Measurements from ENCODE around the gene TTC28.

TTC28 gene

DNA sequence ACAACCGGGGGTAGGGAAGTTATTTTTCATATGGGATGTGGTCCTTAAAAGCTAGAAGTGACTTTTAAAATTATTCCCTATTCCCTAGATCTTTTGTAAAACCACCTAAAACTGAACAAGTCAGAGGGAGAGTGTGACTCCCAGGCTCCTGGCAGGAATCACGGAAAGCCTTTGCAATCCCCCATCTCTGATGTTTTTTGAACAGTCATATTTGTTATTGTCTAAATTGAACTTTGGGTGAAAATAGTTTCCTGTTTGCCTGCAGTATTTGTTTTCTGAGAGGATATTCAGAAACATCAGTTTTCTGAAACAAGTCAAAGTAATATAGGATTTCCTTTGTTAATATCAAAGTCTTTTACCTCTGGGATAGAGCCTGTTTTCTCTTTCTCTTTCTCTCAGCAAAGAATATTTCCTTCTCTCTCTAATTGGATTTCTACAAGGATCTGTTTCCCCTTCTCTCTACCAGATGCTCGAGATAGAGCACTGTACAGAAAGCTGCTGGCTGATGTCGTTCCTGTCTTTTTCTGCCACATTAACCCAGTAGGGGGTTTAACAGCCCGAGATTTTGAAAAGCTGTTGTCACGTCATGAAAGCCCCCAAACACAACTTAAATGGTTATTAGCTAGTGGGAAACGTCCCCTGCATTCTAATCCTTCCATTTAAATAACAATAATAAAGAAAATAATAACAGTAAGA lies 628.4 kb downstream of the TTC28 start:
- no peak overlapping the region for H4K5ac ChIP-seq (ENCODE audit: low read length)
- no peak overlapping the region for H2BK5ac ChIP-seq (ENCODE audit: low read length)
- H3K79me2 ChIP-seq (ENCODE audit: control insufficient read depth, insufficient read depth, low read length) = no peaks in the 10 kb centered on the region
- WGBS (ENCODE audit: extremely low coverage, insufficient coverage, low lambda C conversion rate) = no CpG with 5 or more reads among the region's 7 CpGs
- no peak overlapping the region for H3K56ac ChIP-seq (ENCODE audit: low read length)
- no peak overlapping the region for H3K18ac ChIP-seq (ENCODE audit: low read length)
- H3K36me3 ChIP-seq (ENCODE audit: control insufficient read depth, insufficient read depth, low read length) = no peaks in the 10 kb centered on the region
- H3K9ac ChIP-seq (ENCODE audit: low read length) = no peak overlapping the region
- no peak overlapping the region for H3K4ac ChIP-seq (ENCODE audit: low read depth, low read length)
- no peak overlapping the region for H2AK5ac ChIP-seq (ENCODE audit: low read length)
- no peak overlapping the region for H4K8ac ChIP-seq (ENCODE audit: low read depth, low read length)
- H3K4me2 ChIP-seq (ENCODE audit: low read length) = no peak overlapping the region
- no peaks in the 10 kb centered on the region for H3K4me1 ChIP-seq (ENCODE audit: control insufficient read depth, low read depth, low read length)
- no peak overlapping the region for H3K27ac ChIP-seq (ENCODE audit: low read depth, low read length)
- H3K23ac ChIP-seq (ENCODE audit: low read length) = no peak overlapping the region
- no peak overlapping the region for H2BK15ac ChIP-seq (replicated peaks; ENCODE audit: low read depth)
- no peak overlapping the region for H2BK120ac ChIP-seq (ENCODE audit: low read depth, low read length)
- DNase-seq = no peak
- H3K79me1 ChIP-seq (ENCODE audit: low read length) = no peaks in the 10 kb centered on the region
- no peak overlapping the region for H3K4me3 ChIP-seq (ENCODE audit: low read length)
- H3K27me3 ChIP-seq (ENCODE audit: insufficient read depth, low read length, poor library complexity) = no peaks in the 10 kb centered on the region

GRCh38 chr22:28048529-28048928 lies 631.1 kb downstream of the TTC28 start:
- H3K18ac ChIP-seq (ENCODE audit: low read length) = no peak overlapping the region
- no peaks in the 10 kb centered on the region for H3K4me1 ChIP-seq (ENCODE audit: control insufficient read depth, low read depth, low read length)
- no peak overlapping the region for H3K4me3 ChIP-seq (ENCODE audit: low read length)
- H3K9ac ChIP-seq (ENCODE audit: low read length) = no peak overlapping the region
- no peak overlapping the region for H3K27ac ChIP-seq (ENCODE audit: low read depth, low read length)
- H3K79me1 ChIP-seq (ENCODE audit: low read length) = no peaks in the 10 kb centered on the region
- DNase-seq = no peak
- no peak overlapping the region for H4K8ac ChIP-seq (ENCODE audit: low read depth, low read length)
- H3K23ac ChIP-seq (ENCODE audit: low read length) = no peak overlapping the region
- no peaks in the 10 kb centered on the region for H3K36me3 ChIP-seq (ENCODE audit: control insufficient read depth, insufficient read depth, low read length)
- no peak overlapping the region for H4K5ac ChIP-seq (ENCODE audit: low read length)
- H3K4ac ChIP-seq (ENCODE audit: low read depth, low read length) = no peak overlapping the region
- no CpG with 5 or more reads among the region's 2 CpGs for WGBS (ENCODE audit: extremely low coverage, insufficient coverage, low lambda C conversion rate)
- no peak overlapping the region for H3K56ac ChIP-seq (ENCODE audit: low read length)
- no peaks in the 10 kb centered on the region for H3K27me3 ChIP-seq (ENCODE audit: insufficient read depth, low read length, poor library complexity)
- no peak overlapping the region for H2AK5ac ChIP-seq (ENCODE audit: low read length)
- no peak overlapping the region for H2BK15ac ChIP-seq (replicated peaks; ENCODE audit: low read depth)
- no peak overlapping the region for H3K4me2 ChIP-seq (ENCODE audit: low read length)
- no peak overlapping the region for H2BK120ac ChIP-seq (ENCODE audit: low read depth, low read length)
- no peak overlapping the region for H2BK5ac ChIP-seq (ENCODE audit: low read length)
- no peaks in the 10 kb centered on the region for H3K79me2 ChIP-seq (ENCODE audit: control insufficient read depth, insufficient read depth, low read length)

GRCh38 chr22:28047740-28048139 lies 631.9 kb downstream of the TTC28 start:
- H3K4ac ChIP-seq (ENCODE audit: low read depth, low read length) = no peak overlapping the region
- WGBS (ENCODE audit: extremely low coverage, insufficient coverage, low lambda C conversion rate) = no CpG with 5 or more reads among the region's 1 CpG

GRCh38 chr22:28046100-28046499 lies 633.5 kb downstream of the TTC28 start:
- Histone ChIP-seq H2BK15ac (replicated peaks; ENCODE audit: low read depth) (no peak overlapping the region), H3K27me3 (ENCODE audit: insufficient read depth, low read length, poor library complexity) (no peaks in the 10 kb centered on the region), H3K27ac (ENCODE audit: low read depth, low read length) (no peak overlapping the region), H3K23ac (ENCODE audit: low read length) (no peak overlapping the region), H3K4me1 (ENCODE audit: control insufficient read depth, low read depth, low read length) (no peaks in the 10 kb centered on the region), H3K4me3 (ENCODE audit: low read length) (no peak overlapping the region), H3K79me1 (ENCODE audit: low read length) (no peaks in the 10 kb centered on the region), H2BK120ac (ENCODE audit: low read depth, low read length) (no peak overlapping the region), H3K4ac (ENCODE audit: low read depth, low read length) (no peak overlapping the region), H3K4me2 (ENCODE audit: low read length) (no peak overlapping the region), H3K36me3 (ENCODE audit: control insufficient read depth, insufficient read depth, low read length) (no peaks in the 10 kb centered on the region), H2BK5ac (ENCODE audit: low read length) (no peak overlapping the region), H3K18ac (ENCODE audit: low read length) (no peak overlapping the region), H3K56ac (ENCODE audit: low read length) (no peak overlapping the region), H4K5ac (ENCODE audit: low read length) (no peak overlapping the region), H4K8ac (ENCODE audit: low read depth, low read length) (no peak overlapping the region), H3K79me2 (ENCODE audit: control insufficient read depth, insufficient read depth, low read length) (no peaks in the 10 kb centered on the region), H2AK5ac (ENCODE audit: low read length) (no peak overlapping the region), H3K9ac (ENCODE audit: low read length) (no peak overlapping the region)
- DNase-seq = no peak

More at GRCh38 chr22:28047740-28048139, 631.9 kb downstream of the TTC28 start:
- no peak overlapping the region for H3K4me3 ChIP-seq (ENCODE audit: low read length)
- H3K4me2 ChIP-seq (ENCODE audit: low read length) = no peak overlapping the region
- H3K27ac ChIP-seq (ENCODE audit: low read depth, low read length) = no peak overlapping the region
- H3K9ac ChIP-seq (ENCODE audit: low read length) = no peak overlapping the region
- no peak overlapping the region for H2BK15ac ChIP-seq (replicated peaks; ENCODE audit: low read depth)
- H3K18ac ChIP-seq (ENCODE audit: low read length) = no peak overlapping the region
- no peaks in the 10 kb centered on the region for H3K27me3 ChIP-seq (ENCODE audit: insufficient read depth, low read length, poor library complexity)
- no peak overlapping the region for H2AK5ac ChIP-seq (ENCODE audit: low read length)
- no peaks in the 10 kb centered on the region for H3K79me2 ChIP-seq (ENCODE audit: control insufficient read depth, insufficient read depth, low read length)
- H3K23ac ChIP-seq (ENCODE audit: low read length) = no peak overlapping the region
- H3K56ac ChIP-seq (ENCODE audit: low read length) = no peak overlapping the region
- no peaks in the 10 kb centered on the region for H3K4me1 ChIP-seq (ENCODE audit: control insufficient read depth, low read depth, low read length)
- no peak overlapping the region for H4K8ac ChIP-seq (ENCODE audit: low read depth, low read length)
- H4K5ac ChIP-seq (ENCODE audit: low read length) = no peak overlapping the region
- H2BK120ac ChIP-seq (ENCODE audit: low read depth, low read length) = no peak overlapping the region
- no peak overlapping the region for H2BK5ac ChIP-seq (ENCODE audit: low read length)
- no peak for DNase-seq
- no peaks in the 10 kb centered on the region for H3K36me3 ChIP-seq (ENCODE audit: control insufficient read depth, insufficient read depth, low read length)
- H3K79me1 ChIP-seq (ENCODE audit: low read length) = no peaks in the 10 kb centered on the region

DNA sequence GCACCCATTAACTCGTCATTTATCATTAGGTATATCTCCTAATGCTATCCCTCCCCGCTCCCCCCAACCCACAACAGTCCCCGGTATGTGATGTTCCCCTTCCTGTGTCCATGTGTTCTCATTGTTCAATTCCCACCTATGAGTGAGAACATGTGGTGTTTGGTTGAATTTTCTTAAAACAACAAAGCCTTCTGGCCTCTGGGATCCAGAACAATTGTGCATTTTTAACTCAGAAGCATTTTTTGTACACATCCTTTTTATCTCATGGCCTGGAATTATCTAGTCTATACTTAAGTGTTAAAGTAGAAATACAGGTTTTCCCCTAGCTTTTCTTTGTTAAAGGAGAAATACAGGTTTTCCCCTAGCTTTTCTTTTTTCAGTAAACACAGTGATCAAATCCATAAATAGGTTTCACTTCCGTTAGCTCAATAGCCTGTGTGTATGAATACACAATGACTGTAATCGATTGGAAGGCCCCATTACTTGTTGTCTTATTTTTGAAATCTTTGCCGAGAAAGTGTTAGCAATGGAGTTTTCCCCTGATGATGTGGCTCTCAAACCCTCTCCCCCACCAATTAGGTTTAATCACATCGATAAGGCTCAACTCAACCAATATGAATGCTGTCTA lies 635.0 kb downstream of the TTC28 start:
- H2BK5ac ChIP-seq (ENCODE audit: low read length) = no peak overlapping the region
- WGBS (ENCODE audit: extremely low coverage, insufficient coverage, low lambda C conversion rate) = no CpG with 5 or more reads among the region's 7 CpGs
- no peak overlapping the region for H2AK5ac ChIP-seq (ENCODE audit: low read length)
- H3K79me1 ChIP-seq (ENCODE audit: low read length) = no peaks in the 10 kb centered on the region
- no peak overlapping the region for H3K9ac ChIP-seq (ENCODE audit: low read length)
- H3K23ac ChIP-seq (ENCODE audit: low read length) = no peak overlapping the region
- no peaks in the 10 kb centered on the region for H3K36me3 ChIP-seq (ENCODE audit: control insufficient read depth, insufficient read depth, low read length)
- H3K4me3 ChIP-seq (ENCODE audit: low read length) = no peak overlapping the region
- no peaks in the 10 kb centered on the region for H3K79me2 ChIP-seq (ENCODE audit: control insufficient read depth, insufficient read depth, low read length)
- no peak overlapping the region for H3K27ac ChIP-seq (ENCODE audit: low read depth, low read length)
- no peak overlapping the region for H3K56ac ChIP-seq (ENCODE audit: low read length)
- H3K18ac ChIP-seq (ENCODE audit: low read length) = no peak overlapping the region
- no peak overlapping the region for H2BK15ac ChIP-seq (replicated peaks; ENCODE audit: low read depth)
- H3K4ac ChIP-seq (ENCODE audit: low read depth, low read length) = no peak overlapping the region
- no peak overlapping the region for H4K5ac ChIP-seq (ENCODE audit: low read length)
- DNase-seq = no peak
- no peaks in the 10 kb centered on the region for H3K27me3 ChIP-seq (ENCODE audit: insufficient read depth, low read length, poor library complexity)
- no peak overlapping the region for H3K4me2 ChIP-seq (ENCODE audit: low read length)
- H2BK120ac ChIP-seq (ENCODE audit: low read depth, low read length) = no peak overlapping the region
- H4K8ac ChIP-seq (ENCODE audit: low read depth, low read length) = no peak overlapping the region
- no peaks in the 10 kb centered on the region for H3K4me1 ChIP-seq (ENCODE audit: control insufficient read depth, low read depth, low read length)

DNA sequence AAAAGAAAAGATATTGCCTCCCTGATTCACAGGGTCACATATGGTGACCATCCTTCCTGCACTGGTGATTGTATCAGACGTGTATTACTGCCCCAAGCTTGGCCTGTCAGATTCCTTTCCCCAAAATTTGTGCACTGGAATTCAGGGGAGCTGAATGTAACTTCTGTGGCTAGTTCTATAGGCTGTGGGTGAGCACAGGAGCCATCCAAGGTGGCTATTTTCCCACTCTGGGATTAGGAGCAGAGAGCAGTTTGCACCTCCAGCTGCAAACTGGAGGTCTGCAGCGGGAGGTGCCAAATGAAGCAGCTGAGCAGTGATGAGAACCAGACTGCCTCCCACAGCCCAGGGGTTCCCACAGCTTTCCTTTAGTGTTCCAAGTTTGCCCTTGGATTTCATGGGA lies 636.4 kb downstream of the TTC28 start:
- no peak overlapping the region for H3K4me3 ChIP-seq (ENCODE audit: low read length)
- no peak overlapping the region for H3K9ac ChIP-seq (ENCODE audit: low read length)
- H3K18ac ChIP-seq (ENCODE audit: low read length) = no peak overlapping the region
- H3K36me3 ChIP-seq (ENCODE audit: control insufficient read depth, insufficient read depth, low read length) = no peaks in the 10 kb centered on the region
- no peaks in the 10 kb centered on the region for H3K27me3 ChIP-seq (ENCODE audit: insufficient read depth, low read length, poor library complexity)
- no peak overlapping the region for H2BK15ac ChIP-seq (replicated peaks; ENCODE audit: low read depth)
- no peaks in the 10 kb centered on the region for H3K79me1 ChIP-seq (ENCODE audit: low read length)
- H3K4me2 ChIP-seq (ENCODE audit: low read length) = no peak overlapping the region
- H3K56ac ChIP-seq (ENCODE audit: low read length) = no peak overlapping the region
- no peaks in the 10 kb centered on the region for H3K4me1 ChIP-seq (ENCODE audit: control insufficient read depth, low read depth, low read length)
- H4K5ac ChIP-seq (ENCODE audit: low read length) = no peak overlapping the region
- no peak overlapping the region for H3K27ac ChIP-seq (ENCODE audit: low read depth, low read length)
- no peak overlapping the region for H3K23ac ChIP-seq (ENCODE audit: low read length)
- no peak overlapping the region for H2BK5ac ChIP-seq (ENCODE audit: low read length)
- WGBS (ENCODE audit: extremely low coverage, insufficient coverage, low lambda C conversion rate) = no CpG with 5 or more reads among the region's 2 CpGs
- no peaks in the 10 kb centered on the region for H3K79me2 ChIP-seq (ENCODE audit: control insufficient read depth, insufficient read depth, low read length)
- H3K4ac ChIP-seq (ENCODE audit: low read depth, low read length) = no peak overlapping the region
- DNase-seq = peak; percentile 15
- H2AK5ac ChIP-seq (ENCODE audit: low read length) = no peak overlapping the region
- no peak overlapping the region for H4K8ac ChIP-seq (ENCODE audit: low read depth, low read length)
- no peak overlapping the region for H2BK120ac ChIP-seq (ENCODE audit: low read depth, low read length)

All from mesendoderm (in vitro differentiated cells).